Stimulated activated CD4-positive, alpha-beta T cell treated with anti-CD3 and anti-CD28 coated beads, Interleukin-2, amount 100 ng/mL, for 24 hours (primary cell): ENCODE measurements around the gene RBMS3.
"Not testable (repeated sequence)": the region's sequence is repeated elsewhere in the genome, so short reads cannot be mapped to it uniquely, and the experiment has no call there.

Source experiments
- DNase-seq, 2 donors: peaks; one replicate each; pipeline ENCODE4 v3.0.0-alpha.2; 2020

RBMS3 gene

DNA sequence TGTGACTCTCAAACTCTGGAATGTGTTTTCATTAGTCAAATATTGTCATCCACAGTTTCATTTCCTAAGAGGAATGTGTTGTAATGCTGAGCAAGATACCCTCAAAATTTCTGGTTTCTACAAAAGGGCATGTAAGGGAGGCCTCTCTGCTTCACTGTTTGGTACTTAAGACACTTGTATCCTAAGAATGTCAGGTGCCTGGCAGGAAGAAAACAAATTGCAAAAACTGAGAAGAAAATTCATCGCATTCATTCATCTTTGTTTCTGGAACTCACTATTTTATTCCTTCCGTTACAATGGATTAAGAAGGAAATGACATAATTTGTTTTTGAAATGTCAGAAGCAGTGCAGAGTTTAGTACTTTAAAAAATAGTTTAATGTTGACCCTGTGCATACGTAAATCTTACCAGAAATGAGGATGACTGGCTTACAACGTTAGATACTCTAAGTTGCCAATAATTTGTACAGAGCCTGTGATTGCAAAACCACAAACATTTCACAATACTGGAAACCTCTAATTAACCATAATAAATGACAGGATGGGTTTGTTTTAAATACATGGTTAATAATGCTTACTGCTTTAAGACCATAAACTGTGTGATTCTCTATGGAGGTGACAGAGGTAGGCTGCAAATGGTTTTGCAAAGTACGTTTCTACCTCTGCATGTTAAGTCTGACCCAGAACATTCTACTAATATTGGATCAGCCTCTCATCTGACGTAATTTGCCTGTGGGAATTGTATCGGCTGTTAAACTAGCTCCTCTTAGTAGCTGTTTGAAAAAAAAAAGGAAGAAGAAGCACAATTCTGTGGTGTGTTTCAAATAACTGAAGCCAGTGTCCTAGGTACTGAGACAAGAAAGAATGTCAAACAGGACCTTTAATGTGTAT is 477.8 kb downstream of the RBMS3 start:
- no peak for DNase-seq

DNA sequence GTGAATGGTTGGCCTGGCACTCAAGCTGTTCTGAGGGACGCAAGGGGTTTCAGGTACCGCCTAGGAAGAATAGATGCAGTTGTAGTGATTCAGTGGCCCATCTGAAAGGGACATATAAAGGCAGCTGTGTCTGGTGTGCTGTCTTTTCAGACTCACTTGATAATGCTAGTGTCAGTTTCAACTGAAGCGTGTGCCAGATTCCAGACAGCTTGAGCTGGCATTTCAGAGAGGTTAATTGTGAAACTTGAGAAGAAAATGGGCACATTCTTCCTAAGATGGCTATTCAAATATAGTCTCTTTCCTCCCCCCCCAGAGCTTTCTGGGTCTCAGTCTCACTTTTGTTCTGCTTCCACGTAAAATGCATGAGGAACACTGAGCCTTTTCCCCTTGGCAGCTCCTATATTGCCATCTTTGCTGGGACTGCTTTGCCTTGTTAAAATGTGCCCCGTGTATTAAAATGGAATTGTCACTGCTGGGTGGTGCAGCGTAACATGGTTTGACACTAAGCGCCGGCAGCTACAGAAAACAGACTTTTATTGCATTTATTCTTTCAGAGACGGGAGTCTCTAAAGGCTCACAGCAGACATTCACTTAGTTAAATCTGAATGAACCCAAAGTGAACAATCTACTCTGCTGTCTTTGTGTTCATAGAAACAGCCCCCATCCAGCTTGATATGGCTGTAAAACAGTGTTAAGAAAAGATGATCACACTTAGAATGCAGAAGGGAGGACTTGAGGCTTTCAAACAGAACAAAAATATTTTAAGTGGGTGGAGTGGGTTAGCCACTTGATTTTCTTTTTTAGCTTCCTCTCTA is 478.7 kb downstream of the RBMS3 start:
- no peak for DNase-seq

DNA sequence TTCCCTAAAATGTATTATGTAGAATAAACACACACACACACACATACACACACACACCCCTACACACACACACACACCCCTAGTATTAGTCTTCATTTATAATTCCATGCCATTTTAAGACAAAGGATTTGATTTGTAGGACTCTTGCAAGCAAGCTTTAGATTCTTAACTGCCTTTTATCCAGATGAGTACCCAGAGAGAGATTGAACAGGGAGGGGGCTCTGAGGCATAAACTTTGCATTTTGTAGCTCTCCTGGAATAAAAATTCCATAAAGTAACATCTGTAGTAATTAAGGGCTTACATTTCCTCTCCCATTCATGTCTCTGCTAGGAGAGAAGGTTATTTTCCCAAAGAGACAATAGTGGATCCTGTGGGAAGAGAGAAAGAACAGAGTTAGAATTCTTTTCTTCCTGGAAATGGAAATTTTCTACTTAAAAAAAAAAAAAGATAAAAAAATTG is 479.4 kb downstream of the RBMS3 start:
- no peak for DNase-seq

DNA sequence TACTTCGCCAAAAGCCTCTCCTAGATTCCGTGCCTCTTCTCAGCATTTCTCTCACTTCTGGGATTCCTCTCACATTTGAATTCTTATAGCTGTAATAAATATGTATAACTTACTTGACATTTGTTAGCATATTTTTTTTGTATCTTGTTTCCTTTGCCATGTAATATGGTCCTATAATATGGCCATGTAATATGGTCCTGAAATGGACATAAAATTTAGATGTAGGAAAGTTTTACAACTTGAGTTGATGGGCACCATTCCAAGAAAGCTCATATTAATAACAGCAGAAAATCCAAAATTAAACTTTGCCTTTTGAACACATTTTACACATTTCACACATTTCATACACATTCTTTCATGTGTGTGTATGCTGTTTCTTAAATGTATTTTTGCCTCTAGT is 480.6 kb downstream of the RBMS3 start:
- DNase-seq = no peak

DNA sequence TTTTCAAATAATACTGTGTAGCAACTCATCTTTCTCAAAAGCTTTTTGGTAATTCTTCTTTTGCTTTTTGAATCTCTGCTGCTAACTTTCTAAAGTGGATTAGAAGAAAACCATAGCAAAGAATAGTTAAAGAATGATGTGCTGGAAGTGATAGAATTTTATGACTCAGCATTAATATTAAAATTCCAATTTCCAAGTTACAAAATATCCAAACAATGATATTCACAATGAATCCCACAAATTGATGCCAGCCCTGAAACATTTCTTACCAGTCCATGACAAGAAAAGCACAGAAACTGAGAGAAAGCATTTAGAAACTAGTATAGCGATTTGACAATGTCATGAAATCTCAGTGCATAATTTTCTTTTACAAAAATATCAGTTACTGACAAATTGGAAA is 482.2 kb downstream of the RBMS3 start:
- no peak for DNase-seq

DNA sequence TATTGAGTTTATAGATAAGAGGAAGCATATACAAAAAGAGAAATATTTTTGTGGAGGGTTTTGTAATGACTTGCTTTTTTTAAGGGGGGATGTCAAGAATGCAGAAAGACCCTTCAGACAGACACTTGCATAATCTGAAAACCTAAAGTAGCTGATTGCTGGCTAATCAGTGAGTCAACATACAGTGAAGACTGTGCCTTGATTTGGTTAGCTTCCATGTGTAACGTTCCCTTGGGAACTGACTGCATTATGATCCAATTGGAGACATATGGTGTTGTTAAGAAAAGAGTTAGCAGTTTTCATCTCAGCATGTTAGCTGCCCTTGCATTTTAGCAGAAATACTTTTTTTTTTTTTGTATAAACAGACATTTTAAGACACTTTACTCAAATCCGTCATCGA is 483.2 kb downstream of the RBMS3 start:
- no peak for DNase-seq

DNA sequence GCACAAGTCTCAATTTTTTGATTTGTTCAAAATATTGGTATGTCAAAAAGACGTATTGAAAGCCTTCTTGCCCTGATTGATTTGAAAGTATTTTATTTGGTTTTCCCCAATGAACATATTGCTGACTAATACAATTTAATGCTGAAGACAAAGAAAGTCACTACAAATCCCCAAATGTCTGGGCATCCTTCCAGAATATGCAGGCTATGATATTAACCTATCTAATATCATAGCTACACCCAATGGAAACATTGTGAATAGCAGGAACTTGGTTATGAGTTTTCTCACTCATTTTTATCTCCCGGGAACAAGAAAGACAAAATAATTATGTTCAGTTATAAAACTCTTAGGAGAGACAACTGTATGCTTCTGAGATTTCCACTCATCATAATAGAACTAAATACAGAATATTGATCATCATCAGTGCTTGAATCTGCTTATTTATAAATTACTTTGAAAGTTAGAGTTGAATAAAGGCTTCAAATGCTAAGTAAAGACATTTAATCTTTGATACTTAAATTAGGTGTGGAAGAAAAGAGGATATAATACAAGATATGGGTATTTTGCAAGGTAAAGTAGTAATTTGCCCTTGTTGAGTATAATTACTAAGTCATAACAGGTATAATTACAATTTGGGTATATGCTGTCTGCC is 483.9 kb downstream of the RBMS3 start:
- no peak for DNase-seq

DNA sequence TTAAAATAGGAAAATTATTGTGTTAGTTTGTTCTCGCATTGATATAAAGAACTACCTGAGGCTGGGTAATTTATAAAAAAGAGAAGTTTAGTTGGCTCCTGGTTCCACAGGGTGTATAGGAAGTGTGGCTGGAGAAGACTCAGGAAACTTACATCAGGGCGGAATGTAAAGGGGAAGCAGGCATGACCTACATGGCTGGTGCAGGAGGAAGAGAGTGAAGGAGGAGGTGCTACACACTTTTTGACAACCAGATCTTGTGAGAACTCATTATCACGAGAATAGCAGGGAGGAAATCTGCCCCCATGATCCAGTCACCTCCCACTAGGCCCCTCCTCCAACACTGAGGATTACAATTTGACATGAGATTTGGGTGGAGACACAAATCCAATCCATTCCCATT is 490.7 kb downstream of the RBMS3 start:
- no peak for DNase-seq

DNA sequence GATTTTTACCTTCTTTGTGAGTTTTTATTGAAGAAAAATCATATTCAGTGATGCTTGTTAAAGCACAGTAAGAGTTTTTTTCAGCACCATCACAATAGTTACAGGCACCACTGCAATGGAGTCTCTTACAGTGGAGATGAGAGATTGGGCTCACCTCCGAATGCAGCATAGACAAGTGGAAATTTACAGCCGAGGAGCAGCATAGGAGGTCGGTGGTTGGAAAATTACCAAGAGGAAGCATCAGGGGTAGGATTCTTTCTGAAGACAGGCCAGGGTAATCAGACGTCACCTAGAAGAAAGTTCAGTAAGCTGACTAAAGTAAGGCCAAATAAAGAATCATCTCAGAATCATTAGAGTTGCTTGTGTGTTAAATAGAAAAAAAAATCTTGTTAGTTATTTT is 491.6 kb downstream of the RBMS3 start:
- no peak for DNase-seq

DNA sequence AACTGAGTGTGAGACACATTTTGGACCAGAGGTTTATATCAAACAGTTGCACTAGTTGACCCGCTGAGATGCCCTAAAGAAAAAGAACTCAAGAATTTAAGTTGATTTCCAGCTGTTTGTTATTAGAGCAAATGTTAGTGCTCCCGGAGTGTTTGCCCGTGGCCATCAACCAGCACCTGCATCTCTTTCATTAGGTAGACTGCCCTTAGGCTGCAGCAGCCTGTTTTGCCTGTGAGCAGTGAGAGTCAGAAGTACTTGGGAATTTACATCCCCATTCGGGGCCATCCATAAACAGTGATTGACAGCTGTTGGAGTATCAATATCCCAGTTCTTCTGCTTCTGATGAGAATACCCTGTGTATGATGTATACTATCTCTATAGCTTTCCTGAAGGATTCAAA is 492.6 kb downstream of the RBMS3 start:
- DNase-seq = no peak

DNA sequence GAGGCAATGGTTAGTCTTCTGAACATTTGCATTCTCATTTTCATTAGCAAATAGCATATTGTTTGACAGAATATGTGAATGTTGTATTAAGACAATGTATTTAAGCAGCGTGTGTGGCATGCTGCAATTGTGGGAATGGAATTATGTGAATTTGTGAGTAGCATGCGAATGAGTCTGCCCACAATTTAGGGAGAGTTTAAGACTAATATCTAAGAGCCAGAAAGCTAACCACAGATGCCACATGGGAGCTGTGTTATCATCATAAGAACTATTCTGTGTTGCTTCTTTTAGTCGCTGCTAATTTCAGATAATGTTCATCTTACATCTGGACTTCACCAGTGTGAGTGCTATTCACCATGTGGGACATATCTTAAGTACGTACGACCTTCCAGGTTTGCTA is 494.5 kb downstream of the RBMS3 start:
- DNase-seq = no peak

DNA sequence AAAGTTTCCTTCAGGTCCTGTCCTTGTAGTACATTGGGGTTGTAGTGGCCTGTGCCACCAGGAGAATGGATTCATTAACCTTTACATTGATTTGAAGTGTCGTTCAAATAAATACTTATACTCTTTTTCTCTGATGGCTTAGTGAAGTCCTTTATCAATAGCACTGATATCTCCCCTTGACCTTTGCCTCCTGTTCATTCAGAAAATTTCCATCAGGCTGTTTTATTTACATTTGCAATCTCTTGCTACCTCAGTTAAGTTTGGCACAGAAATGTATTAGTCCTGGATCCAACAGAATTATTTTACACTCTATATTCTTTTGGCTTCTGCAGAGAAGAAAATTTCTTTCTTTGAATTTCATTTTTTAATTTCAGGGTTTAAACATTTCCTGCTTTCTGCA is 497.0 kb downstream of the RBMS3 start:
- DNase-seq = no peak

DNA sequence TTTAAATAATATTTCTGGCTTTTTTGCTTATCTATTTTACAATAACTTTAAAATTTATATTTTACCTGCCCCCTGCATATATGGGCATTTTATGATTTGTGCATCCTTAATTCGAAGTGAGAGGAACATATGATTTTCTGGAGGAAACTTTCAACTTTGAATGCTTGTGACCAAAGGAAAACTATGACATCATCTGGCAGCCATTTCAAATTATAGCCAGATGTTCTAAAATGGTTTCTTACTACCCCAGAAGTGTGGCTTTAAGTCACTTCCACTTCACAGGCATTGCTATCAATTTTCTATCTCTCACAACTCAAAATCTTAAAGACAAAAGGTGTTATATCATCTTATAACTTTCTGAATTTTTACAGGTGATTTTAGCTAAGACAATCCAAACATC is 508.8 kb downstream of the RBMS3 start:
- no peak for DNase-seq

DNA sequence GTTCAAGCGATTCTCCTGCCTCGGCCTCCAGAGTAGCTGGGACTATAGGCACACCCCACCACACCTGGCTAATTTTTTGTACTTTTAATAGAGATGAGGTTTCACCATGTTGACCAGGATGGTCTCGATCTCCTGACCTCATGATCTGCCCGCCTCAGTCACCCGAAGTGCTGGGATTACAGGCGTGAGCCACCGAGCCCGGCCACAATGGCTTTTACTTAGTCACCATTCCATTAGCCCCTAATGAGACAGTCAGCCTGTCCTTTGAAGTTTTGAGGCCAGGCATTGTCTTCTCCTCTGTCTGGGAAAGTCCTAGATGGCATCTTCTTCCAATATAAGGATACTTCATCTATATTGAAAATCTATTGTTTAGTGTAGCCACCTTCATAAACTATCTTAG is 515.9 kb downstream of the RBMS3 start:
- DNase-seq = no peak

DNA sequence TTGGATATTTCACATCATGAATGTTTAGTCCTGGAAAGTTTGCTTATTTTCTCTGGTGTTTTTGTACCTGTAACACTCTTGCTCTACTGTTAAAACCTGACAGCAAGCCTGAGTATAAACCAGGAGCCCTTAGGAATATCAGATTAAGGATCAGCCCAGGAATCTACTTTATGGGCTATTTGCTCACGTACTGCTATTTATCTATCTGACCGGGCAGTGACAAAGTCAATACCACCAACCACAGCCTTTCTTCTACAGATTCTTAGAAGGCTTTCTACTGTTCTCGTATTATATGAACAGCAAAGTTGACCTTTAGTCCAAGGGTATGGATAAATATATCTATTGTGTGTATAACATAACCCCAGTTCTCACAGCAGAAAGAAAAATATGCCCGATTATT is 521.2 kb downstream of the RBMS3 start:
- no peak for DNase-seq

DNA sequence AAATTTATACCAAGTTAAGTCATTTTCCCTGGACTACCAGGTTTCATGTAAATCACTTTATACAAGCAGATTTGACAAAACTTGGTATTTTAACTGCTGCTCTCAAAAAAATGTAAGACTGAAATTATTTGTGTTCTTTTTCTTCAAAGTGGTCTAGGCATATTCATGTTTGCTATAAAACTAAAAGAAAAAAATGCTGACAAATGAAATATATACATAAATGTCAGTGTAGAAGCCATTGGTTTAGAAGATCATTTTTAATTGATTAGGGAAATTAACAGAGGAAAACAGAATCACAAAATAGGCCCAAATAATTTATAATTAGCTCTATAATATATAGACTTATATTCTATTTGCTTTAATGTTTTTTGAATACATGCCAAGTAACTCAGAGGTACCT is 523.2 kb downstream of the RBMS3 start:
- DNase-seq = no peak

DNA sequence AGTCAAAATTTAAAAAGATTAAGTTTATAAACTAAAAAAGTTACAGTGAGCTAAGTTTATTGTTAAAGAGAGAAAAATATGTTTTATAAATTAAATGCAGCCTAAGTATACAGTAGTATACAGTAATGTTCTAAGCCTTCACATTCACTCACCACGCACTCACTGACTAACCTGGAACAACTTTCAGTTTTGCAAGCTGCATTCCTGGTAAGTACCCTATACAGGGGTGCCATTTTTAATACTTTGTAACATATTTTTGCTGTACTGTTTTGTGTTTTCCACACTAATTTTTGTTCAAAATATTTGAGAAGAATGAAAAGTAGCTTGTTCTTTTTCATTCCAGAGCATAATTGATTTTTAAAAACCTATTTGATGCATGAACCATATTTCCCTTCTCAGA is 524.9 kb downstream of the RBMS3 start:
- no peak for DNase-seq

DNA sequence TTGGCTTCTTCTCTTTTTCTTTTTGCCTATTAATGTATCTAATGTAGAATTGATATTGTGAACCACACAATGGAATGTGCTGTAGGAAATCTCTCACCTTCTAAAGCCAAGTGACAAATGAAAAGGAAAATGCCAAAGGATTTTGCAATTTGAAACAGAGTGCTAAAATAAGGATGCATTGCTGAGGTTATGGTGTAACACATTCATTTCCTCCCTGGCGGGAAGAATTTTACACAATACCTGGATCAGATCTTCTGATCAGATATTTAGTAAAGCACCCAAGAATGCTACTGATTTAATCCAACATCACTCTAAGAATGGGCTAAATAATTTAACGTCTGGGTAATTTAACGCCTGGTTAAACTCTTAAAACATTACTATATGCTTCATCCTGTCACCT is 527.5 kb downstream of the RBMS3 start:
- not testable (repeated sequence) for DNase-seq

DNA sequence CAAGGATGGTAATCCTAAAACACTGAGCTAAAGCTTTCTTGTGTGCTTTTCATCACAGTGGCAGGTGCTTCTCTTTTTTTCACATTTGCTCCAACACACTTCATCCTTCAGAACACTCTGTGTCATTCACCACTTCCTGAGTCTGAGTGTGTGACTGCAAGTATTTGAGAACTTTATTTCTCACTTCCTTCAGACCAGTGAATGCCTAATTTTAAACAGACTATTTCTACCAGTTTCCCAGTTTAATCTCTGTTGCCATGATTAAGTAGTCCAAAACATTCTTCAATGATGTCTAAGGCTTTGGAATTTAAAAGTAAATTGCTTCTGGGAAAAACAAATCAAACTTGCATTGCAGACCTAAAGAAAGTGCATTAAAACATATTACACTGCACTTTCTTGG is 541.2 kb downstream of the RBMS3 start:
- no peak for DNase-seq

DNA sequence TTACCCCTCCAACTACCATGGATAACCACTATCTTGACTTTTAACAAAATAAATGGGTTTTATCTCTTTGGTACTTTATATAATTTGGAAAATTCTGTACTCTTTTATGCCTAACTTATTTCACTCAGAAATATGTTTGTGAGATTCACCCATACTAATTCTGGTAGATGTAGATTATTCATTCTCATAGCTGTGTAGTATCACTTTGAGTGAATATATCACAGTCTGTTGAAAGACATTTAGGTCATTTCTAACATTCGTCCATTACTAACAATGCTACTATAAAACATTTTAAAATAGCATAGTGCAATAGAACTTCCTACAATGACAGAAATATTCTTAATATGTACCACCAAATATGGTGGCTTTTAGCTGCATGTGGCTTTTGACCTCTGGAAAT is 542.4 kb downstream of the RBMS3 start:
- no peak for DNase-seq

DNA sequence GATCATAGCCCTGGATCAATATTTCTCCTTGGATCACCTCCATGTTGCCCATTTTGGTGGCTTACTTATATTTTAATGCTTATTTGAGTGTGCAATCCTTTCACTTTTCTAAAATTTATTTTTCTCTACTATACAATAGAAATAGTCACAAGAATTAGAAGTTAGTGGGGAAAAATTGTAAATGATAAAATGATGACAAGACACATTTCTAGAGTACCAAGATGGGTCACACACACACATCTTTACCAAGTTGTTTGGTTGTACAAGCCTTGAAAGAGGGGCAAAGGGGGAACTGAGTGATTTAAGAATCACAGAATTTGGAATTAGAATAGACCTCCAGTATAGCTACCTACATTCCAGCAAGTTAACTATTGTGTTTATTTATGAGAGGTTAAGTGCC is 545.8 kb downstream of the RBMS3 start:
- DNase-seq = no peak

DNA sequence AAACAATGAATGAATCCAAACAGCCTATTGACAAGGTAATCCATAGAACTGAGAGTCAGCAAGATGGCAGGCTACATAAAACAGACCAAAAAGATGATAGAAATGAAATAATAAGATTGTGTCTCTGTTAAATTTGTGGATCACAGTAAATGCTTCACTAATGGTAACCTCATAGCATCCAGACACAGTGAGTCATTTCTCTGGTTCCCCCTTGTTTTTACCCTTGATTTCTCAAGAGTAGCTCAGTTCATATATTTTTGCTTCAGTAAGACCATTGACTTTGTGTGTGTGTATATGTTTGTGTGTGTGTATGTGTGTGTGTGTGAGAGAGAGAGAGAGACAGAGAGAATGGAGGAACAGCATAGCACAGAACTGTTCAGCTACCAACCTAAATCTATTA is 546.9 kb downstream of the RBMS3 start:
- no peak for DNase-seq

DNA sequence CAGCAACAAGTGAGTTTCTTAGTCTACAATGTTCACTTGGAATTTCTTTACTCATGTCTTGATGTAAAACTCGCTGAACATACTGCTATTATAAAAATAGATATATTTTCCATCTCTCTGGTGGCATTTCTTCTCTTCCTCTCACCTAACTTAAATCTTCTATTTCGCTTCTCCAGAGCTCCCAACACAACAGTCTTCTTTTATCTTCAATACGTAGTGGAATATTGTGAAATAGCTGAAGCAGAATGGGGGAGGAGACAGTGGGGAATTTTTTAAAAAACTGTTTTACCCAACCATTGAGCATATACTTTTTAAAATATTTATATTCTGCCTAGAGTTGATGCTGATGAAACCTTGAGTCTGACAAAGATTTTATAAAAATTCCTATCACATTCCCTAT is 548.5 kb downstream of the RBMS3 start:
- DNase-seq = no peak

DNA sequence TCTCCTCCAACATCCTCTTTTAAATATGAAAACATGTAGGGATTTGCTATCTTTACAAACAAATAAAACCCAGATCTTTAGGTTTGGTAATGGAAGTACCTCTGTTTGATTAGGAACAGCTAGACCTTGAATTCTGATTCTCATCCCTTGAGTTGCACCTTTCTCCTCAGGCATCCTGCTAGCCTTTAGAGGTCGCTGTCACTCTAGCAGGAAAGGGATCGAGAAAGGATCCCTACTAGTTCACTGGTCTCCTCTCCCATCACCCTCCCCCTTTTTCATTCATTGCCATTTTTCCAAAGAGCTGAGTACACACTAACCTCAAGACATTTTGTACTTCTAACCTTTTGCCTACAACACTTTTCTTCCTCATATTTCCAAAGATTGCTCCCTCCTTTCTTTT is 569.8 kb downstream of the RBMS3 start:
- no peak for DNase-seq
